GM12872 (cell line): ENCODE results near the gene SUN5.

Experiments used
- TF ChIP-seq, protein P1 (sequence below): IDR thresholded peaks from 3 replicates; pipeline ENCODE4 v1.5.1; 2011; ENCODE audit warnings: low read depth, mild to moderate bottlenecking, low read length, moderate library complexity; ENCODE audit not compliant: insufficient read depth

The SUN5 gene

DNA sequence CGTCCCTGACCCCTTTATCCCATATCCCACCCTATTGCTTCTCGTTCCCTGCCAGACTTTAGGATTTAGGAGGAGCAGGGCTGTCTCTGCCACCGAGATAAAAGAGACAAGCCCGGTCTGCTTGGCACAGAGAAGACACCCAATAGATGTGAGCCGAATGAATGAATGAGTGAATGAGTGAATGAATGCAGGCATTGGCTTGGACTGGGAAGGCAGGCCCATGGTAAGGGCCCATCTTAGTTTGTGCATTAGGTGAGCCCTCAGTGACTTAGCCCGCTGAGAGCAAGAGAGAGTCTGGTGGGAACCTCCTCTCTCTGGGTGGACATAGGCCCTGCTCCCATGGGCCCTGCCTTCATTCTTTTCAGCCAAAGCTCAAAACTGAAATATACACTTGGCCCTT, 26.3 kb upstream of the SUN5 start:
- TF ChIP-seq, protein P1, sequence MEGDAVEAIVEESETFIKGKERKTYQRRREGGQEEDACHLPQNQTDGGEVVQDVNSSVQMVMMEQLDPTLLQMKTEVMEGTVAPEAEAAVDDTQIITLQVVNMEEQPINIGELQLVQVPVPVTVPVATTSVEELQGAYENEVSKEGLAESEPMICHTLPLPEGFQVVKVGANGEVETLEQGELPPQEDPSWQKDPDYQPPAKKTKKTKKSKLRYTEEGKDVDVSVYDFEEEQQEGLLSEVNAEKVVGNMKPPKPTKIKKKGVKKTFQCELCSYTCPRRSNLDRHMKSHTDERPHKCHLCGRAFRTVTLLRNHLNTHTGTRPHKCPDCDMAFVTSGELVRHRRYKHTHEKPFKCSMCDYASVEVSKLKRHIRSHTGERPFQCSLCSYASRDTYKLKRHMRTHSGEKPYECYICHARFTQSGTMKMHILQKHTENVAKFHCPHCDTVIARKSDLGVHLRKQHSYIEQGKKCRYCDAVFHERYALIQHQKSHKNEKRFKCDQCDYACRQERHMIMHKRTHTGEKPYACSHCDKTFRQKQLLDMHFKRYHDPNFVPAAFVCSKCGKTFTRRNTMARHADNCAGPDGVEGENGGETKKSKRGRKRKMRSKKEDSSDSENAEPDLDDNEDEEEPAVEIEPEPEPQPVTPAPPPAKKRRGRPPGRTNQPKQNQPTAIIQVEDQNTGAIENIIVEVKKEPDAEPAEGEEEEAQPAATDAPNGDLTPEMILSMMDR: no peak

DNA sequence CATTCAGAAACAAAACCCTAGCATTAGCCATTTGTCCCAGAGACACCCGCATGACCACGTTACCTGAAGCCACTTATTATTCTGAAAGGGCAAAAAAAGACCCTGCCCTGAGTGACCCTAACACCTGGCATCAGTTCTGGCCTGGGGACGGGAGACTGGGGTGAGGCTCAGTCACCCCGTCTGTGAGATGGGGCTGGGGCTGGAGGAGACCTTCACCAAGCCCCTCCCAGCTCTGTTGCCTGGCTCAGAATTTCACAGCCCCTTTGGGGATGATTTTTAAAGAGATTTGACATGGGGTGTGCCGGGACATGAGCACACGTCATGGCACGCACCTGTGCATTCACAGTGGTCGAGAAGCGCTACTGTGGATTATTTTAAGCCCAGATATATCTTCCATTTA, 25.8 kb upstream of the SUN5 start:
- TF ChIP-seq, protein P1: no peak

DNA sequence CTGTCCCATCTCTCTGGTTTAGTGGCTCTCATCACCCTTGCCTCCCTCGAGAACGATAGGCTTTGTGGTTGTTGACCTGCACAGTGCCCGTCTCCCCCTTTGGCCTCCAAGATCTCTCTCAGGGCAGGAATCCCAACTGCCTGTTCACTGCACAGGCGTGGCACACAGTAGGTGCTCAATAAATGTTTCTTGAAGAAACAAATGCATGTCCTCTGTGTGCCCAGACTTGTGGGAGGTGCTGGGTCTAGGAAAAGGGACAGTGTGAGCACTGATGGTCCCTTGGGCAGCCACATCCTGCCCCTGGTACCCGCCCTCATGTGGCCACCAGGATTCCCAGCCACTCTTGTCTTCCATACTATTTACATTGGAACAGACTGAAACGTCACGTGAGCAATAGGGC, 24.6 kb upstream of the SUN5 start:
- TF ChIP-seq, protein P1: no peak

DNA sequence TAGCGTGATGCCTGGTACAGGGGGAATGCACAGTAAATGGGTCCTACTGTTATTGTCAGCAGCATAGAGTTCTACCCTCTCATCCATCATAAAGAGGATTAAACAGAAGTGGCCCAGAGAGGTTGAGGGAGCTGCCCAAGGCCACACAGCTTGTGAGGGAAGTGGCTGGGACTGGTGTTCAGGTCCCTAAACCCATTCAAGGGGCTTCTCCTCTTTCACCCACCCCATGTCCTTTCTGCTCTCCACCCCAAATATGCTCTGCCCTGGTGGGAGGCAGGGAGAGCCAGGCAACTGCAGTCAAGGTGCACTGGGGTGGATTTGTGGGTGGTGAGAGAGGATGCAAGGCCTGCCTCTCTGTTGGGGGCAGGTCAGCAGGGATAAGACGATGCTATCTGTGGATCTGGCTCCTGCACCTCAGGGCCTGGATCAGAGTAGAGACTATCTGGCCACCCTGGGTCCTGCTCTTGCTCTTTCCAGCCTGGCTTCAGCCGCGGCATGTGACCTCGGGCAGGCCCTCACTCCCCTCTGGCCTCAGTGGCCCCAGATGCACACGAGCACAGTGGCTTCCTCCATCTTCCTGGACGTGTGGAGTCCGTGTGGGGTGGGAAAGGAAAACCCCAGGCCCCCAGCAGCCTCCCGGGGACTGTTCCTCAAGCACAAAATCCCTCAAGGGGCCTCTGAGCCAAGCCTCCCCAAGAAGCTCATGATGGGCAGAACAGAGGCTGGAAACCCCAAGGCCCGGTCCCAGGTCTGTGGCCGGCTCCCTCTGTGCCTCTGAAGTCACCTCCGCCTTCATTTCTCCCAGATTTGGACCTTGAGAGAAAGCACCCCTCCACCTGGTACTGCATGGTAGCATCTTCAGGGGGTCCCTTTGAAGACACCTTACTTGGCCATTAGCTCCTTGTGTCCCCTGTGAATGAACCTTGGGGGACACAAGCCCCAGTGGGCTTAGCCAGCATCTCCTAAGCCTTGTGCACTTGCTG, 23.8 kb upstream of the SUN5 start:
- TF ChIP-seq, protein P1: no peak

DNA sequence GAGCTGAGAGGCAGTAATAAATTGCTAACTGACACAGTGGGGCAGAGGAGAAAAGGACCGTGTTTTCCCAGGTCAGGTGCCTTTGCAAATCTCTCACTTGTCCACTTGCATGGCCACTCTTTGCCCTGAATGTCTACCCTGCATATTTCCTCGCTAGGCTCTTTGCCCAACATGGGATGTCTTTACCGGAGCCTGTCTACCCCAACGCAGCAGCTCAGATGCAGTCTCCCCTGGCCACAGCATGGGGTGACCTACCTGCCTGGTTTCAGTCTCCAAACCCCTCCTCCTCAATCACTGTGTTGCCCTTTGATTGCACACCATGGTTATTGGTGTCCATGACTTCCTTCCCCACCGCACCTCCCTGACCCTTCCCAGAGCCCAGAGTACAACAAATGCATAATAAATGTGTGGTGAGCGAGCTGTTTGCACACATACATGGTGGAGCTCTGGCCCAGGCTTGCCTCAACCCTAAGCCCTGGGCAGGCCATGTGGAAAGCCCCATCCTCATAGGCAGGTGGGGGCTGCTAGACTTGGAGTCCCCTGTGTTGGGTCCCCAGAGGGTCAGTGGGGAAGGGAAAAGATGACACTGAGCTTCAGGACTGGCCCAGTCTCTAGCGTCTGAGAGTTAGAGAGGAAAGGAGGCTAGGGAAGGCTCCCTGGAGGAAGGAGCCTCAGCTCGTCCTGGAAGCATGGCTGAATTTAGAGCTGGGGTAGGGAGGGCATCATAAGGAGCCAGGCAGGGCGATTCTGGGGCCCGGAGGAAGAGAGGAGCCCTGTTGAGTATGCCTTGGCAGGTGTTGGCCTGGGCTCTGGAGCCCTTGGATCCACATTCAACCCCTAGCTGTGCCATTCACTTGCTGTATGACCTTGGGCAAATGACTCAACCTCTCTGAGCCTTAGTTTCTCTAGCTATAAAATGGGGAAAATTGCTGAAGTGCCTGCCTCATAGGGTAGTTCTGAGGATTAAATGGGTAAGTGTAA, 22.8 kb upstream of the SUN5 start:
- TF ChIP-seq, protein P1: no peak

DNA sequence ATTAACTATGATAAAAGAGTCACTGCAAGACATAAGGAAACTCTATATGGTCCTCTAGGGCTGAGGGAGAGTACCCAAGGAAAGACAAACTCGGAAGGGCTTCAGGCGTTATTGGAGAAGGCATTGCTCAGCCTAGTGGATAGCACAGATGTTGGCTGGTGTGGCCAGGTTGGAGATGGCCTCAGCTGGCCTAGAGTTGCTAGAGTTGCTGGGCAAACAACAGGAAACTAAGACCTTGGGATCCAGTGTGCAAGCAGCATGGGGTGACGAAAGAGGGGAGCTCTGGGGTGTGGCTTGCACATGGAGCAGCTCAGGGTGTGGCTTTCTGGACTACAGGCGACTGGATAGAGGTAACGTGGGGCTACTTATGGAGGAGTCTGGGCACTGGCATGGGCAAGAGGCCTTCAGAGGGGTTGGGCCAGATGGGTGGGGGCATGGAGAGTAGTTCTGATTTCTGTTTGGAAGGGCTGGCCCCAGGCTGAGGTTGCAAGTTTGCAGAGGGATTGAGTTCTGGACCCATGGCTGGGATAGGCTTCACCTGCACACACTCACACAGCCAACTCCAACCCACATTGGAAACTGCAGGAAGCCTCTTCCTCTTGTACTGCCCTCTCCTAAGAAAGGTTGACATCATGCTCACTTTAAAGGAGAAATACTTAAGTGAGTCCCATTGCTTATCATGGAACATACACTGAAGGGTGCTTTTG, 22.0 kb upstream of the SUN5 start:
- TF ChIP-seq, protein P1: no peak
